H9 (cell line): ENCODE measurements around the gene CDKN2AIPNL. TPM values are rescaled to one million over a fixed set of nuclear protein-coding genes. Genes with fewer than 3 reads are reported as not detected.

Source experiments
- DNase-seq: peaks from one replicate; pipeline ENCODE4 v3.0.0-alpha.2; 2017
- H2AFZ ChIP-seq: one replicate; pipeline ENCODE4 v1.6.1; 2013; ENCODE audit warnings: mild to moderate bottlenecking, low read length, control low read depth, moderate library complexity
- H2AK5ac ChIP-seq: 2 replicates; pipeline ENCODE4 v1.6.1; 2013; ENCODE audit warnings: low read length, control low read depth, mixed read lengths; ENCODE audit not compliant: insufficient read length
- H2BK120ac ChIP-seq: one replicate; pipeline ENCODE4 v1.6.1; 2013; ENCODE audit warnings: low read depth, mild to moderate bottlenecking, low read length, control low read depth, inconsistent platforms; ENCODE audit not compliant: poor library complexity, severe bottlenecking
- H2BK12ac ChIP-seq: 2 replicates; pipeline ENCODE4 v1.6.1; 2013; ENCODE audit warnings: low read length, control low read depth, mixed read lengths, low read depth; ENCODE audit not compliant: insufficient read length
- H2BK15ac ChIP-seq: 2 replicates; pipeline ENCODE4 v1.6.1; 2013; ENCODE audit warnings: low read depth, low read length, control low read depth
- H2BK20ac ChIP-seq: one replicate; pipeline ENCODE4 v1.6.1; 2013; ENCODE audit warnings: low read depth, mild to moderate bottlenecking, low read length, control low read depth, inconsistent platforms; ENCODE audit not compliant: poor library complexity, severe bottlenecking
- H2BK5ac ChIP-seq: 2 replicates; pipeline ENCODE4 v1.6.1; 2013; ENCODE audit warnings: low read length, control low read depth, mixed read lengths; ENCODE audit not compliant: insufficient read length
- H3K14ac ChIP-seq: 2 replicates; pipeline ENCODE4 v1.6.1; 2013; ENCODE audit warnings: low read length, control low read depth; ENCODE audit not compliant: insufficient read depth
- H3K18ac ChIP-seq: 2 replicates; pipeline ENCODE4 v1.6.1; 2013; ENCODE audit warnings: low read depth, mild to moderate bottlenecking, mixed read lengths, low read length, control low read depth; ENCODE audit not compliant: insufficient read length
- H3K23ac ChIP-seq: 2 replicates; pipeline ENCODE4 v1.6.1; 2013; ENCODE audit warnings: low read length, control low read depth, mixed read lengths, low read depth; ENCODE audit not compliant: insufficient read length
- H3K23me2 ChIP-seq: 2 replicates; pipeline ENCODE4 v1.6.1; 2013; ENCODE audit warnings: low read depth, mild to moderate bottlenecking, mixed read lengths, low read length, control low read depth; ENCODE audit not compliant: insufficient read length, poor library complexity, severe bottlenecking
- H3K27ac ChIP-seq: 2 replicates; pipeline ENCODE4 v1.5.1; 2013; ENCODE audit warnings: low read length, control low read depth, mixed read lengths, low read depth; ENCODE audit not compliant: insufficient read length
- H3K27me3 ChIP-seq: 2 replicates; pipeline ENCODE4 v1.6.1; 2013; ENCODE audit warnings: low read length, control low read depth, inconsistent platforms; ENCODE audit not compliant: insufficient read depth
- H3K4ac ChIP-seq: 2 replicates; pipeline ENCODE4 v1.6.1; 2013; ENCODE audit warnings: low read depth, mild to moderate bottlenecking, control low read depth, inconsistent platforms, low read length, moderate library complexity
- H3K4me1 ChIP-seq: 2 replicates; pipeline ENCODE4 v1.6.1; 2013; ENCODE audit warnings: low read length, control low read depth, inconsistent platforms; ENCODE audit not compliant: insufficient read depth
- H3K4me2 ChIP-seq: 2 replicates; pipeline ENCODE4 v1.6.1; 2013; ENCODE audit warnings: low read length, control low read depth, mixed read lengths; ENCODE audit not compliant: insufficient read length, insufficient read depth
- H3K56ac ChIP-seq: 2 replicates; pipeline ENCODE4 v1.6.1; 2013; ENCODE audit warnings: low read depth, mild to moderate bottlenecking, mixed read lengths, low read length, control low read depth; ENCODE audit not compliant: insufficient read length
- H3K79me1 ChIP-seq: 2 replicates; pipeline ENCODE4 v1.6.1; 2013; ENCODE audit warnings: low read depth, mild to moderate bottlenecking, moderate library complexity, low read length, control low read depth, inconsistent platforms; ENCODE audit not compliant: insufficient read depth, poor library complexity, severe bottlenecking
- H3K79me2 ChIP-seq: 2 replicates; pipeline ENCODE4 v1.6.1; 2013; ENCODE audit warnings: low read length, control low read depth, inconsistent platforms; ENCODE audit not compliant: insufficient read depth
- H3K9ac ChIP-seq: 2 replicates; pipeline ENCODE4 v1.6.1; 2013; ENCODE audit warnings: low read length, control low read depth, mixed read lengths; ENCODE audit not compliant: insufficient read length; ENCODE audit errors: extremely low read depth
- H3K9me3 ChIP-seq: one replicate; pipeline ENCODE4 v1.6.1; 2013; ENCODE audit warnings: low read depth, low read length, inconsistent platforms; ENCODE audit not compliant: control insufficient read depth
- H3T11ph ChIP-seq: one replicate; pipeline ENCODE4 v1.6.1; 2013; ENCODE audit warnings: mild to moderate bottlenecking, low read length, control low read depth, inconsistent platforms
- H4K20me1 ChIP-seq: one replicate; pipeline ENCODE4 v1.6.1; 2013; ENCODE audit not compliant: control insufficient read depth, insufficient read length, insufficient read depth
- H4K5ac ChIP-seq: 2 replicates; pipeline ENCODE4 v1.6.1; 2013; ENCODE audit warnings: low read depth, mild to moderate bottlenecking, mixed read lengths, low read length, control low read depth; ENCODE audit not compliant: insufficient read length
- H4K8ac ChIP-seq: replicated peaks from 2 replicates; pipeline ENCODE4 v1.6.1; 2013; ENCODE audit warnings: low read length, control low read depth, mixed read lengths, low read depth; ENCODE audit not compliant: insufficient read length
- H4K91ac ChIP-seq: 2 replicates; pipeline ENCODE4 v1.6.1; 2013; ENCODE audit warnings: low read depth, mild to moderate bottlenecking, moderate library complexity, mixed read lengths, low read length, control low read depth; ENCODE audit not compliant: insufficient read length
- H3K27ac Mint-ChIP-seq, 3 experiments: 2 replicates in 2 of 3; 3 replicates in 1 of 3; pipeline ENCODE4 v1.8.0; 2020 to 2021; ENCODE audit warnings: mixed read lengths in 3 of 3, mild to moderate bottlenecking in 1 of 3, moderate library complexity in 1 of 3
- H3K27me3 Mint-ChIP-seq: 2 replicates; pipeline ENCODE4 v1.8.0; 2021; ENCODE audit warnings: low read depth, mild to moderate bottlenecking, moderate library complexity, mixed read lengths
- H3K36me3 Mint-ChIP-seq, 3 experiments: 2 replicates in 2 of 3; 3 replicates in 1 of 3; pipeline ENCODE4 v1.8.0; 2020 to 2021; ENCODE audit warnings: low read depth in 3 of 3, mixed read lengths in 3 of 3; ENCODE audit not compliant: insufficient read depth in 1 of 3
- H3K4me1 Mint-ChIP-seq, 2 experiments: 2 replicates each; pipeline ENCODE4 v1.8.0; 2020; ENCODE audit warnings: mixed read lengths in 2 of 2
- H3K4me3 Mint-ChIP-seq, 2 experiments: 2 replicates in 1 of 2; 3 replicates in 1 of 2; pipeline ENCODE4 v1.8.0; 2020 to 2021; ENCODE audit warnings: mild to moderate bottlenecking in 2 of 2, mixed read lengths in 2 of 2, moderate library complexity in 1 of 2
- H3K9me3 Mint-ChIP-seq, 2 experiments: 2 replicates in 1 of 2; 3 replicates in 1 of 2; pipeline ENCODE4 v1.8.0; 2020; ENCODE audit warnings: mild to moderate bottlenecking in 2 of 2, mixed read lengths in 2 of 2, moderate library complexity in 1 of 2
- CTCF ChIP-seq: fragments of 200-600 bp; sonication (generic); conservative IDR thresholded peaks from 3 replicates; pipeline ENCODE4 v1.8.0; 2021; ENCODE audit warnings: antibody characterized with exemption, mild to moderate bottlenecking
- WGBS: extraction: QIAGEN DNeasy Blood & Tissue Kit; methylation state at CpG from one replicate; pipeline ENCODE4 v1.1.7; 2013; ENCODE audit warnings: missing lambda C conversion rate, low lambda C conversion rate, mixed read lengths; ENCODE audit not compliant: insufficient read length; ENCODE audit errors: extremely low coverage; 5-methylcytosine and 5-hydroxymethylcytosine counted together
- total RNA-seq: library from RNA; stranded (reverse); gene quantifications from 2 replicates; pipeline ENCODE4 v1.2.1, GENCODE V29; 2021

Gene CDKN2AIPNL
- total RNA-seq, 1 experiment from 2014 or later, result 60.0 TPM

GRCh38 chr5:134392301-134392700 is 19.4 kb downstream of the CDKN2AIPNL start:
- Mint-ChIP-seq H3K4me3 (no peak overlapping the region), H3K27me3 (no peaks in the 10 kb centered on the region; the same call in 1 of the 2 replicates), H3K9me3 (no peaks in the 10 kb centered on the region), H3K4me1 (peaks cover 9 to 17% of the 10 kb centered on the region in 2 experiments; a peak in 3 of 4 replicates), H3K27ac (no peak overlapping the region; a peak in 1 of 7 replicates), H3K36me3 (peaks cover 21 to 82% (median 57%) of the 10 kb centered on the region in 3 experiments; a peak in 6 of 7 replicates)
- no peak overlapping the region for H3K14ac ChIP-seq
- no peak overlapping the region for H3K23ac ChIP-seq
- no peak overlapping the region for H2BK120ac ChIP-seq
- no peaks in the 10 kb centered on the region for H3K79me2 ChIP-seq
- no peak overlapping the region for H2AFZ ChIP-seq
- H3K27me3 ChIP-seq, result no peaks in the 10 kb centered on the region
- DNase-seq, result no peak
- no peak overlapping the region for H2AK5ac ChIP-seq
- H3K18ac ChIP-seq, result no peak overlapping the region
- H4K20me1 ChIP-seq, result peaks cover 2% of the 10 kb centered on the region
- H3K56ac ChIP-seq, result no peak overlapping the region
- no peak overlapping the region for H3K4me2 ChIP-seq
- no peak overlapping the region for H4K5ac ChIP-seq
- no peak overlapping the region for H3T11ph ChIP-seq
- H2BK15ac ChIP-seq, result no peak overlapping the region
- TF ChIP-seq CTCF, result no peak
- H3K4me1 ChIP-seq, result no peaks in the 10 kb centered on the region
- H2BK12ac ChIP-seq, result no peak overlapping the region
- no peak overlapping the region for H3K27ac ChIP-seq
- H3K79me1 ChIP-seq, result no peaks in the 10 kb centered on the region
- no peak overlapping the region for H2BK5ac ChIP-seq
- no peaks in the 10 kb centered on the region for H3K9me3 ChIP-seq
- no peak overlapping the region for H3K9ac ChIP-seq
- H4K8ac ChIP-seq, result no peak overlapping the region
- no peak overlapping the region for H2BK20ac ChIP-seq
- H3K23me2 ChIP-seq, result no peaks in the 10 kb centered on the region
- no peak overlapping the region for H3K4ac ChIP-seq
- H4K91ac ChIP-seq, result no peak overlapping the region
- WGBS, result no CpG with 5 or more reads among the region's 2 CpGs
